ENCODE results near the gene GABPA. TPM values are rescaled to one million over a fixed set of nuclear protein-coding genes. Genes with fewer than 3 reads are reported as not detected.
"Not testable (repeated sequence)": the region's sequence is repeated elsewhere in the genome, so short reads cannot be mapped to it uniquely, and the experiment has no call there.

The GABPA gene
- total RNA-seq, 2 experiments from 2014 or later = 22.3 to 24.7 TPM

DNA sequence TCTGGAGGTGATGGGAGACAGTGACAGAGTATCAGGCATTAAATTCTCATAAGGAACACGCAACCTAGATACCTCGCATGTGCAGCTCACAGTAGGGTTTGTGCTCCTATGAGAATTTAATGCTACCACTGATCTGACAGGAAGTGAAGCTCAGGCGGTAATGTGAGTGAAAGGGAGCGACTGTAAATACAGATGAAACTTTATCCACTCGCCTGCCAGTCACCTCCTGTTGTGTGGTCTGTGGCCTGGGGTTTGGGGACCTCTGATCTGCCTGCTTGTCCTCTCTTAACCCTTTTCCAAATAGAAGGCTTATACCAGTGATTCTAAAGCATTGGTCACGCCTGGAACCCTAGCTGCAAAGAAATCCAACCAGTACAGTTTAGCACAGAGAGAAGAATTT, 15.3 kb downstream of the GABPA start:
- Mint-ChIP-seq H3K27me3 (no peaks in the 10 kb centered on the region), H3K4me1 (ENCODE audit: low read depth) (no peaks in the 10 kb centered on the region), H3K27ac (no peak overlapping the region), H3K4me3 (no peak overlapping the region), H3K36me3 (peaks cover 15% of the 10 kb centered on the region), H3K9me3 (no peaks in the 10 kb centered on the region)
- DNase-seq = no peak
- CTCF ChIA-PET = no interaction called here
- intact Hi-C loops (cut with micrococcal nuclease) = no loop called here
- POLR2A ChIA-PET = no interaction called here

DNA sequence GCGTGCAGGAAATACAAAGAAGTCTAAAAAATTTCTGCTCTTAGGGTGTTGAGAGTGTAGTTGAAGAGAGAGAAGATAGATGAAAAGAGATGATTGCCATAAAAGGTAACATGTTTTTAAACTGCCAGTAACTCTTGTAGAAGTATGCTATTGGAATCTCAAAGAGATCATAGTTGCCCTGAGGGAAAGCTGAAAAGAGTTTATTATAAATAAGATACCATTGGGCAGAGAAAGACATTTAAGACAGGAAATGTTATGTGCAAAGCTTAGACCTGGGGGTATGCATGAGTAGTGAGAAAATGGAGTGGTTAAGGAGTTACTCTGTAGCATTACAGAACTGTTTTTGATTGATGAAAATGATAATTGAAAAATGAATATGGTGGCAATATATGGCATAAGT, 17.6 kb downstream of the GABPA start:
- Mint-ChIP-seq H3K9me3 (no peaks in the 10 kb centered on the region), H3K4me1 (ENCODE audit: low read depth) (peaks cover 9% of the 10 kb centered on the region), H3K36me3 (peaks cover 22% of the 10 kb centered on the region), H3K4me3 (no peak overlapping the region), H3K27ac (no peak overlapping the region), H3K27me3 (no peaks in the 10 kb centered on the region)
- intact Hi-C loops (cut with micrococcal nuclease) = no loop called here
- CTCF ChIA-PET = interaction anchor here (1.1 kb wide), 1 partner anchor 49 kb away, joined by 3 read pairs; no protein-coding TSS in a partner anchor
- DNase-seq = no peak
- POLR2A ChIA-PET = no interaction called here

GRCh38 chr21:25756190-25756932, 21.6 kb downstream of the GABPA start:
- Mint-ChIP-seq H3K4me3 (no peak overlapping the region), H3K27ac (no peak overlapping the region), H3K36me3 (peaks cover 48% of the 10 kb centered on the region), H3K9me3 (no peaks in the 10 kb centered on the region), H3K27me3 (no peaks in the 10 kb centered on the region), H3K4me1 (ENCODE audit: low read depth) (peaks cover 29% of the 10 kb centered on the region)
- intact Hi-C loops (cut with micrococcal nuclease) = no loop called here
- CTCF ChIA-PET = no interaction called here
- POLR2A ChIA-PET = no interaction called here
- DNase-seq = no peak

DNA sequence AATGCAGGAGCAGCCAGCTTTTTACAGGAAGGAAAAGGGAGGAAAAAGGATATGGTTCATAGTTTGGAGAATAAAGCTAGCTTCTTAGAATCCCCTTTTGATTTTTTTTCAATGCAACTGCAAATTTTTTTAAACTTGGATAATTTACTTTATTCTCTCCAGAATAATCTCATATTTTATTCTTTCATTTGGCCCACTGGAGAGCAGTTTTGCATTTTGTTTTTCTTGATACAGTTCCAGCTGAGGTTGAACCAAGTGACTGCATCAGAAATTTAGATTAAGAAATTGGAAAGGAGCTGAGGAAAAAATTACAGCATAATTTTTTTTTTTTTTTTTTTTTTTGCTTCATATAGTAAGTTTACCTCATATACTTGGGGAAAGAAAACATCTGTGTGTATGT, 22.8 kb downstream of the GABPA start:
- intact Hi-C loops (cut with micrococcal nuclease) = no loop called here
- Mint-ChIP-seq H3K27ac (no peak overlapping the region), H3K27me3 (no peaks in the 10 kb centered on the region), H3K36me3 (peaks cover 45% of the 10 kb centered on the region), H3K4me1 (ENCODE audit: low read depth) (peaks cover 29% of the 10 kb centered on the region), H3K9me3 (no peaks in the 10 kb centered on the region), H3K4me3 (no peak overlapping the region)
- ChIA-PET CTCF (no interaction called here), POLR2A (no interaction called here)
- no peak for DNase-seq

DNA sequence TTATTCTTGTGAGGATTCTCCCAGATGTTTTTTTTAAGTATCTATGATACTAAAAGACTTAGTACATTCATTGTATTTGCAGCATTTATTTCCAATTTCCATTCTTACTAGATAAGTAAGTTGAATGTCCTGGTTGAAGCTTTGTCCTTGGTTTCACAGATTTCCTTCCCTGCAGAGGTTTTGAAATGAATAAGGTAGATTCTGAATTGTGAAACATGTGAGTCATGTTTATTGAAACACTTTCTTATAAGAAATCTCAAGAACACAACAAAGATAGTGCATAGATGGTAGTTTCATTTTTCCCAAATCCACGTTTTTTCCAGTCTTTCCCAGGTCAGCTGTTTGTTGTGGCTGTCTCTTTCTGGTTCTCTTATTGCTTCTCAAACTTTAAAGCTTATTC, 24.8 kb downstream of the GABPA start:
- CTCF ChIA-PET = interaction anchor here (0.7 to 1.1 kb wide), 2 partner anchors 11 to 42 kb away, joined by 3 read pairs; no protein-coding TSS in a partner anchor
- H3K4me1 Mint-ChIP-seq (ENCODE audit: low read depth) = peaks cover 29% of the 10 kb centered on the region
- no peak for DNase-seq

DNA sequence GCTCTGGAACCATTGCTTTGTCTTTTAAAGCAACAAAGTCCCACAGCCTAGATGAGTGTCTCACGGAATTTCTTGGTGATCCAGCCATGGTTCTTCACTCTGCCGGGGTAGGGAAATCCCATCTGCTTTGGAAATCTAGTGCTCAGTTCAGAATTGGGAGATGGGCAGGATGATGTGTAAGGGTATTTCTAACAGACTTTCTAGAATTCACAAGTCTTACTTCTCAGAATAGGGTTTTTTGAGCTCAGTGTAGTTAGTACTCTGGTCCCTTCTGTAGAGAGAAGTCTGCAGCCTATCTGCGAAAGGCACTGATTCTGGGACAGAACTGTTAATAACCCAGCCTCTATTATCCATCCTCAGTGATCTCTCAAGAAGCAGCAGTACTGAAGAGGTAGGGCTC, 25.3 kb downstream of the GABPA start:
- Mint-ChIP-seq H3K36me3 (peaks cover 51% of the 10 kb centered on the region), H3K4me3 (no peak overlapping the region), H3K9me3 (no peaks in the 10 kb centered on the region), H3K4me1 (ENCODE audit: low read depth) (peaks cover 29% of the 10 kb centered on the region), H3K27me3 (no peaks in the 10 kb centered on the region), H3K27ac (peak overlapping the region; percentile 50)
- DNase-seq = no peak
- ChIA-PET POLR2A (no interaction called here), CTCF (interaction anchor here (0.7 to 1.1 kb wide), 2 partner anchors 11 to 42 kb away, joined by 3 read pairs; no protein-coding TSS in a partner anchor)
- intact Hi-C loops (cut with micrococcal nuclease) = no loop called here

More for the DNA sequence above, 24.8 kb downstream of the GABPA start:
- POLR2A ChIA-PET = interaction anchor here (0.9 kb wide), 1 partner anchor 25 kb away, joined by 4 read pairs; the partner anchor contains the start of genes ATP5PF and GABPA
- Mint-ChIP-seq H3K4me3 (no peak overlapping the region), H3K27ac (peak overlapping the region; percentile 50), H3K36me3 (peaks cover 48% of the 10 kb centered on the region), H3K9me3 (no peaks in the 10 kb centered on the region), H3K27me3 (no peaks in the 10 kb centered on the region)
- intact Hi-C loops (cut with micrococcal nuclease) = loop anchor here (2.0 kb wide), 1 partner anchor 25 kb away; the partner anchor contains the start of genes ATP5PF and GABPA

GRCh38 chr21:25760677-25761076, 25.9 kb downstream of the GABPA start:
- ChIA-PET POLR2A (no interaction called here), CTCF (no interaction called here)
- H3K4me3 Mint-ChIP-seq = no peak overlapping the region
- no peak overlapping the region for H3K27ac Mint-ChIP-seq
- no peaks in the 10 kb centered on the region for H3K9me3 Mint-ChIP-seq
- DNase-seq = no peak
- intact Hi-C loops (cut with micrococcal nuclease) = no loop called here
- H3K4me1 Mint-ChIP-seq (ENCODE audit: low read depth) = peaks cover 26% of the 10 kb centered on the region
- peaks cover 55% of the 10 kb centered on the region for H3K36me3 Mint-ChIP-seq
- no peaks in the 10 kb centered on the region for H3K27me3 Mint-ChIP-seq

- H3K4me1 Mint-ChIP-seq (ENCODE audit: low read depth) = peaks cover 20% of the 10 kb centered on the region
- H3K36me3 Mint-ChIP-seq = peaks cover 39% of the 10 kb centered on the region
- DNase-seq = no peak
- intact Hi-C loops (cut with micrococcal nuclease) = no loop called here
- no peaks in the 10 kb centered on the region for H3K27me3 Mint-ChIP-seq
- CTCF ChIA-PET = interaction anchor here (0.6 kb wide), 1 partner anchor 12 kb away, joined by 3 read pairs; no protein-coding TSS in a partner anchor
- POLR2A ChIA-PET = no interaction called here
- H3K27ac Mint-ChIP-seq = no peak overlapping the region
- H3K9me3 Mint-ChIP-seq = no peaks in the 10 kb centered on the region
- H3K4me3 Mint-ChIP-seq = no peak overlapping the region
Observed at GRCh38 chr21:25764065-25764464, 29.3 kb downstream of the GABPA start.

DNA sequence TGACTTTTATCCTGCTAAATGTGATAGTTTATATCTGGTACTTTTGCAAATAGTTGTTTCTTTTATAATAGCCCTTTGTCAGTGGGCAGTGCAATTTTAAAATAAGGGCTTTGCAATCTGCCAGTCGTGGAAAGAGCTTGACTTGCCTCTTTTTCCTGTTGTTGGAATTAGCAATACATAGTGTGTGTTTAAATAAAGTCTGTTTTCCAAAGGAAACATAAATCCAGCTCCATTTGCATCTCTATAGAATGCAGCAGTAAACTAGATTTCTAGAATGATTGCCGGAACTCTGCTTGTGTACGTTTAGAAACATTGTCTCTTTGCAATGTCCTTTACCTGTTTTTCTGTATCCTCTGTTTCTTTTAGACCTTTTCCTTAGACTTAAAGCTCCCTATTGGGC, 33.1 kb downstream of the GABPA start:
- Mint-ChIP-seq H3K4me3 (no peak overlapping the region), H3K4me1 (ENCODE audit: low read depth) (no peaks in the 10 kb centered on the region), H3K9me3 (no peaks in the 10 kb centered on the region), H3K27ac (no peak overlapping the region), H3K27me3 (no peaks in the 10 kb centered on the region), H3K36me3 (peaks cover 16% of the 10 kb centered on the region)
- intact Hi-C loops (cut with micrococcal nuclease) = no loop called here
- no peak for DNase-seq
- ChIA-PET CTCF (interaction anchor here (1.7 kb wide), 1 partner anchor 33 kb away, joined by 7 read pairs; no protein-coding TSS in a partner anchor), POLR2A (no interaction called here)

- ChIA-PET CTCF (interaction anchor here (1.0 kb wide), 1 partner anchor 28 kb away, joined by 3 read pairs; no protein-coding TSS in a partner anchor), POLR2A (no interaction called here)
- Mint-ChIP-seq H3K27ac (no peak overlapping the region), H3K27me3 (no peaks in the 10 kb centered on the region), H3K36me3 (no peaks in the 10 kb centered on the region), H3K4me1 (ENCODE audit: low read depth) (no peaks in the 10 kb centered on the region), H3K9me3 (no peaks in the 10 kb centered on the region), H3K4me3 (no peak overlapping the region)
- no peak for DNase-seq
- intact Hi-C loops (cut with micrococcal nuclease) = no loop called here
Observed at GRCh38 chr21:25772686-25773085, 37.9 kb downstream of the GABPA start.

- H3K36me3 Mint-ChIP-seq = no peaks in the 10 kb centered on the region
- H3K4me3 Mint-ChIP-seq = no peak overlapping the region
- intact Hi-C loops (cut with micrococcal nuclease) = no loop called here
- ChIA-PET CTCF (interaction anchor here (2.3 kb wide), 1 partner anchor 14 kb away, joined by 6 read pairs; no protein-coding TSS in a partner anchor), POLR2A (no interaction called here)
- H3K4me1 Mint-ChIP-seq (ENCODE audit: low read depth) = no peaks in the 10 kb centered on the region
- DNase-seq = no peak
- no peaks in the 10 kb centered on the region for H3K9me3 Mint-ChIP-seq
- no peaks in the 10 kb centered on the region for H3K27me3 Mint-ChIP-seq
- no peak overlapping the region for H3K27ac Mint-ChIP-seq
Observed at GRCh38 chr21:25776440-25776839, 41.7 kb downstream of the GABPA start.

- DNase-seq; H3K4me1 Mint-ChIP-seq (ENCODE audit: low read depth); H3K9me3 Mint-ChIP-seq; H3K27ac Mint-ChIP-seq; intact Hi-C loops (cut with micrococcal nuclease); H3K4me3 Mint-ChIP-seq; POLR2A ChIA-PET; H3K36me3 Mint-ChIP-seq; H3K27me3 Mint-ChIP-seq: not testable (repeated sequence)
- CTCF ChIA-PET = interaction anchor here (2.3 kb wide), 1 partner anchor 13 kb away, joined by 6 read pairs; no protein-coding TSS in a partner anchor
Observed at GRCh38 chr21:25778126-25778875, 43.5 kb downstream of the GABPA start.

Data from activated CD4-positive, alpha-beta memory T cell treated with anti-CD3 and anti-CD28 coated beads for 36 hours (primary cell).